Kidney (tissue), 14 donors: ENCODE measurements around the gene REST. TPM values are rescaled to one million over a fixed set of nuclear protein-coding genes. Genes with fewer than 3 reads are reported as not detected.

Experiments used
- DNase-seq, 5 donors: peaks; one replicate each; pipeline ENCODE4 v3.0.0-alpha.2; 2013 to 2020
- FAIRE-seq: peaks from 2 replicates; lab custom pipeline; 2012; peaks lifted over from hg19 to GRCh38; lab: Jason Lieb, UNC
- H3K27ac ChIP-seq, 2 donors: one replicate each; pipeline ENCODE4 v1.7.0; 2013; ENCODE audit warnings: low read depth in 2 of 2, low read length in 2 of 2, inconsistent platforms in 1 of 2
- H3K27me3 ChIP-seq: one replicate; pipeline ENCODE4 v1.7.1; 2013; ENCODE audit warnings: low read length, inconsistent platforms; ENCODE audit not compliant: control insufficient read depth, insufficient read depth
- H3K36me3 ChIP-seq, 3 donors: one replicate each; pipeline versions ENCODE4 v1.7.0 to v1.7.1; 2013; ENCODE audit warnings: low read length in 3 of 3, control low read depth in 1 of 3, inconsistent platforms in 1 of 3; ENCODE audit not compliant: insufficient read depth in 3 of 3, control insufficient read depth in 2 of 3
- H3K4me1 ChIP-seq, 3 donors: one replicate each; pipeline versions ENCODE4 v1.7.0 to v1.7.1; 2013; ENCODE audit warnings: low read length in 3 of 3, inconsistent platforms in 1 of 3, low read depth in 1 of 3; ENCODE audit not compliant: control insufficient read depth in 2 of 3, insufficient read depth in 2 of 3
- H3K4me3 ChIP-seq, 3 donors: one replicate each; pipeline versions ENCODE4 v1.7.0 to v1.8.1; 2013; ENCODE audit warnings: low read length in 3 of 3, control low read depth in 1 of 3, inconsistent platforms in 1 of 3
- H3K9ac ChIP-seq, 3 donors: one replicate each; pipeline versions ENCODE4 v1.7.0 to v1.7.1; 2013; ENCODE audit warnings: low read length in 3 of 3, control low read depth in 1 of 3, inconsistent platforms in 1 of 3
- H3K9me3 ChIP-seq, 3 donors: one replicate each; pipeline versions ENCODE4 v1.7.0 to v1.7.1; 2013; ENCODE audit warnings: low read length in 3 of 3, control low read depth in 1 of 3, inconsistent platforms in 1 of 3; ENCODE audit not compliant: control insufficient read depth in 2 of 3, insufficient read depth in 1 of 3
- intact Hi-C: fragments of 100-400 bp; cut with DNase I; formaldehyde crosslinking; loops from one replicate; pipeline ENCODE4 v1.11.1; 2022
- polyA plus RNA-seq: library from polyadenylated mRNA; stranded (reverse); fragments of 350-450 nt; fragmentation: Illumina TruSeq; extraction: RNeasy Lipid Tissue Mini Kit (QIAGEN cat#74804); gene quantifications from one replicate; pipeline ENCODE4 v1.2.3, GENCODE V29; 2014; ENCODE audit warnings: low read depth, low replicate concordance; ENCODE audit not compliant: insufficient read depth
- total RNA-seq: library from RNA; stranded (reverse); fragmentation: NEBNext Ultra II Directional; extraction: Animal tissue kit (Norgen Biotek cat#: 25700); gene quantifications from one replicate; pipeline ENCODE4 v1.2.1, GENCODE V29; 2021
- TF ChIP-seq, protein P1 (sequence below): IDR thresholded peaks from 3 replicates; pipeline ENCODE4 v1.5.1; 2012; ENCODE audit warnings: mild to moderate bottlenecking, moderate library complexity, borderline replicate concordance; ENCODE audit not compliant: insufficient read depth; ENCODE audit errors: extremely low read depth
- donor health status: control.
- donor health status: control.
- donor health status: control.
- donor health status: control.
- donor health status: control.
- donor health status: DM: yes; HTN: yes; CAD: no.
- donor health status: Normal renal cell carcinoma (clear cell type).

Gene REST
- total and polyA plus RNA-seq, 2 donors from 2014 or later: 5.9 to 54.7 TPM

DNA sequence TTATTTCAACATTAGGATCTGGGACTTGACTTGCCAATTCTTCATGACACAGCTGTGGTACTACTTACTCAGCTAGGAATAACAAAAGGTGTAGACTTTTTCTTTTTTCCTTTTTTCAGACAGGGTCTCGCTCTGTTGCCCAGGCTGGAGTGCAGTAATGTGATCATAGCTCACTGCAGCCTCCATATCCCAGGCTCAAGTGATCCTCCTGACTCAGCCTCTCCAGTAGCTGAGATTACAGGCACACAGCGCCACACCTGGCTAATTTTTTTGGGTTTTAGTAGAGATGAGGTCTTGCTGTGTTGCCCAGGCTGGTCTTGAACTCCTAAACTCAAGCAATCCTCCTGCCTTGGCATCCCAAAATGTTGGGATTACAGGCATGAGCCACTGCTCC is 53.4 kb downstream of the REST start:
- no peak overlapping the region for H3K4me3 ChIP-seq
- no peaks in the 10 kb centered on the region for H3K27me3 ChIP-seq
- no peak overlapping the region for H3K27ac ChIP-seq
- TF ChIP-seq, protein P1, sequence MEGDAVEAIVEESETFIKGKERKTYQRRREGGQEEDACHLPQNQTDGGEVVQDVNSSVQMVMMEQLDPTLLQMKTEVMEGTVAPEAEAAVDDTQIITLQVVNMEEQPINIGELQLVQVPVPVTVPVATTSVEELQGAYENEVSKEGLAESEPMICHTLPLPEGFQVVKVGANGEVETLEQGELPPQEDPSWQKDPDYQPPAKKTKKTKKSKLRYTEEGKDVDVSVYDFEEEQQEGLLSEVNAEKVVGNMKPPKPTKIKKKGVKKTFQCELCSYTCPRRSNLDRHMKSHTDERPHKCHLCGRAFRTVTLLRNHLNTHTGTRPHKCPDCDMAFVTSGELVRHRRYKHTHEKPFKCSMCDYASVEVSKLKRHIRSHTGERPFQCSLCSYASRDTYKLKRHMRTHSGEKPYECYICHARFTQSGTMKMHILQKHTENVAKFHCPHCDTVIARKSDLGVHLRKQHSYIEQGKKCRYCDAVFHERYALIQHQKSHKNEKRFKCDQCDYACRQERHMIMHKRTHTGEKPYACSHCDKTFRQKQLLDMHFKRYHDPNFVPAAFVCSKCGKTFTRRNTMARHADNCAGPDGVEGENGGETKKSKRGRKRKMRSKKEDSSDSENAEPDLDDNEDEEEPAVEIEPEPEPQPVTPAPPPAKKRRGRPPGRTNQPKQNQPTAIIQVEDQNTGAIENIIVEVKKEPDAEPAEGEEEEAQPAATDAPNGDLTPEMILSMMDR: no peak
- intact Hi-C loops: no loop called here
- FAIRE-seq: no peak
- H3K9me3 ChIP-seq: no peaks in the 10 kb centered on the region
- H3K9ac ChIP-seq: no peak overlapping the region
- H3K4me1 ChIP-seq: peaks cover 0 to 2% (median 0%) of the 10 kb centered on the region in 3 donors
- H3K36me3 ChIP-seq: peaks cover 0 to 27% (median 6%) of the 10 kb centered on the region in 3 donors
- no peak for DNase-seq

DNA sequence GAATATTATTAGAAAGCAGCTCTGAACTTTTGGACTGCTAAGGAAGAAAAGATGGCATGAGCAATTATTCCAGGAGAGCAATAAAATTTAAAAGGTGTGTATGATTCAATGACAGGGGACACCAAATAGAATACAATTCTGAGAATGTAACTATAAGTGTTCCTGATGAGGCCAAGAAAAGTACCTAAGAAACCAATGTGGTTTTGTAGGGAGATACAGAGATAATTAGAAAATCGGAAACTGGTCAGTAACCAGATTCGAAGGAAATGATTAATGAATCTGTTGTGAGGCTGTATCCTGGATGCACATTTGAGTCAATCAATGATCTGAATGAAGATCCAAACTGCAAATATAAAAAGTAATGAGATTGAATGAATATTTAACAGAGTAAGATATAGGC is 63.7 kb downstream of the REST start:
- Histone ChIP-seq H3K9me3 (peaks cover 0 to 10% (median 0%) of the 10 kb centered on the region in 3 donors), H3K4me3 (no peak overlapping the region), H3K36me3 (peaks cover 13 to 30% (median 19%) of the 10 kb centered on the region in 3 donors), H3K4me1 (peaks cover 0 to 6% (median 0%) of the 10 kb centered on the region in 3 donors), H3K9ac (no peak overlapping the region), H3K27ac (no peak overlapping the region), H3K27me3 (no peaks in the 10 kb centered on the region)
- no peak for DNase-seq
- intact Hi-C loops: no loop called here
- TF ChIP-seq, protein P1: no peak
- FAIRE-seq: no peak

DNA sequence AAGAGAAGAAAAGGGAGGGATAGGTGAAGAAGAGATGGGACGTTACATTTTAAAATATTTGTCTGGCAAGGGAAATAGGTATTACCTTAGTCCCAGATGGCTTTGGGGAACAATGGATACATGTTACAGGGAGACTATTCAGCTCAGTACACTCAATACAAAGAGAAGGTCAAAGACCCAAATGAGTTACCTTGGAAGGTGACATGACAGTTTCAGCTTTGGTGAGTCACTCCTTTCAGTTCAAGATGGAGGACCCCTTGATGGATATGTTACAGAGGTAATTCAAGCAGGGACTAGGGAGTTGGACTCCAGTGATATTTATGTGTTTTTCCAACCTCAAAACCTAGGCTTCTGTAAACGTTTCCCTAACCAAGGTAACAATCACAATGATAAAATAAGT is 64.7 kb downstream of the REST start:
- DNase-seq (no peak), FAIRE-seq (no peak)
- H3K4me3 ChIP-seq: no peak overlapping the region
- no peaks in the 10 kb centered on the region for H3K27me3 ChIP-seq
- peaks cover 11 to 26% (median 18%) of the 10 kb centered on the region in 3 donors for H3K36me3 ChIP-seq
- peaks cover 0 to 10% (median 0%) of the 10 kb centered on the region in 3 donors for H3K9me3 ChIP-seq
- H3K27ac ChIP-seq: no peak overlapping the region
- intact Hi-C loops: no loop called here
- TF ChIP-seq, protein P1: no peak
- no peak overlapping the region for H3K9ac ChIP-seq
- H3K4me1 ChIP-seq: peaks cover 0 to 8% (median 0%) of the 10 kb centered on the region in 3 donors

DNA sequence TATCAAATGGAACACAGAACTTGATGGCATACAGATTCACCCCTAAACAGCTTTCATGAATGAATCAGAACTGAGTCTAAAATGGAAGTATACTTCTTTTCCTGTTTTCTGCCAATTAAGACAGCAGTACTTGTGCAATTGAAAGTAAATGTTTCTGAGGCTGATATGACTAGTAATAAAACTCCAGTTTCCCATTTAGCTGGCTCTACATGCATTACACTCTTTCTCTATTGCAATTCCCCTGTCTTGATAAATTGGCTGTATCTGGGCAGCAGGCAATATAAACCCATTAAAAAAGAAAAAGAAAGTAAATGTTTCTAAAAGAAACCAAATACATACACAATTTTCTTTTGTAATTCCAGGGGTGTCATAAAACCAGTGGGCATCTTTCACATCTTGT is 65.1 kb downstream of the REST start:
- DNase-seq (no peak), FAIRE-seq (no peak)
- H3K36me3 ChIP-seq: peaks cover 11 to 24% (median 18%) of the 10 kb centered on the region in 3 donors
- H3K4me3 ChIP-seq: no peak overlapping the region
- H3K9ac ChIP-seq: no peak overlapping the region
- peaks cover 0 to 8% (median 0%) of the 10 kb centered on the region in 3 donors for H3K4me1 ChIP-seq
- no peaks in the 10 kb centered on the region for H3K27me3 ChIP-seq
- TF ChIP-seq, protein P1: no peak
- peaks cover 0 to 10% (median 0%) of the 10 kb centered on the region in 3 donors for H3K9me3 ChIP-seq
- intact Hi-C loops: no loop called here
- H3K27ac ChIP-seq: no peak overlapping the region
